Kidney capillary endothelial cell (primary cell): ENCODE data around the gene BLVRA.

Experiments
- DNase-seq: peaks from one replicate; pipeline ENCODE4 v3.0.0-alpha.2; 2018; ENCODE audit warnings: low spot score

The BLVRA gene

DNA sequence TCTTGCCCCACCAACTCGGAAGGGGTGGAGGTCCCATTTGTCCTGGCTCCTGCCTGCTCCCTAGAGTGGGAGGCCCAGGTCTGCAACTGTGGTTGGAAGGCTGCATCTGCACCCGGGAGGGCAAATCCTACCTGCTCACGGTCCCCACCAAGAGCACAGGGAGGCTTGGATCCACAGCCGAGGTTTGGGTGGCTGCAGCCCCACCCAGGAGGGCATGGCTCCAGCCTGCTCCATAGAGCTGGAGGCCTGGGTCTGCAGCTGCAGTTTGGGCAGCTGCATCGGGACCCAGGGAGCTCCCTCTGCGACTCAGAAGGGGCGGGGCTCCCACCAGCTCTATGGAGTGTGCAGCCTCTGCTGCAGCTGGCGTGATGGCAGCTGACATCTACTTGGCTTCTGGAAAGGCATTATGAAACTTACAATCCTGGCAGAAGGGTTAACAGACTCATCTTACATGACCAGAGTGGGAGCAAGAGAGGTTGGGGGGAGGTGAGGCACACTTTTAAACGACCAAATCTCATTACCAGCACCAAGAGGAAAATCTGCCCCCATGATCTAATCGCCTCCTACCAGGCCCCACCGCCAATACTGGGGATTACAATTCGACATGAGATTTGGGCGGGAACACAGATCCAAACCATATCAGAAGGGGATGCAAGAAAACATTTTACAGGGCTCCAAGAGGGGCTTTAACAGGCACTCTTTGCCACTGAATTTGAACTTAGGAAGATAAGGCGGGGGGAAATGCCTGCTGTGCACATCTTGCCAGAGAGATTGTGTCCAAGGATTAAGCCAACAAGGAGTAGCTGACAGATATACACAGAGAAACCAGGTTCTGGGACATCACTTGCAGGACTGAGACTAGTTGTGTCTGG, 8.2 kb upstream of the BLVRA start:
- no peak for DNase-seq

DNA sequence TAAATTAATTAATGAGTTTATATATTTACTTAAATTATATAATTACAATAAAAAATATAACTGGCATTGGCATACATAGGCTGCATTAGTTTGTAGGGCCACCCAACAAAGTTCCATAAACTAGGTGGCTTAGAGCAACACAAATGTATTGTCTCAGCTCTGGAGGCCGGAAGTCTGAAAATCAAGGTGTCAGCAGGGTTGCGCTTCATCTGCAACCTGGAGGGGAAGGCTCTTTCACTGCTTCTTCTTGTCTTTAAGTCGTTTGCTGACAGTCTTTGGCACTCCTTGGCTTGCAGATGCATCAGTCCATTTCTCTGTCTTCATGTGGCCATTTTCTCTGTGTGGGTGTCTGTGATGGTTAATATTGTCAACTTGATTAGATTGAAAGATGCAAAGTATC, 6.1 kb upstream of the BLVRA start:
- DNase-seq = no peak

DNA sequence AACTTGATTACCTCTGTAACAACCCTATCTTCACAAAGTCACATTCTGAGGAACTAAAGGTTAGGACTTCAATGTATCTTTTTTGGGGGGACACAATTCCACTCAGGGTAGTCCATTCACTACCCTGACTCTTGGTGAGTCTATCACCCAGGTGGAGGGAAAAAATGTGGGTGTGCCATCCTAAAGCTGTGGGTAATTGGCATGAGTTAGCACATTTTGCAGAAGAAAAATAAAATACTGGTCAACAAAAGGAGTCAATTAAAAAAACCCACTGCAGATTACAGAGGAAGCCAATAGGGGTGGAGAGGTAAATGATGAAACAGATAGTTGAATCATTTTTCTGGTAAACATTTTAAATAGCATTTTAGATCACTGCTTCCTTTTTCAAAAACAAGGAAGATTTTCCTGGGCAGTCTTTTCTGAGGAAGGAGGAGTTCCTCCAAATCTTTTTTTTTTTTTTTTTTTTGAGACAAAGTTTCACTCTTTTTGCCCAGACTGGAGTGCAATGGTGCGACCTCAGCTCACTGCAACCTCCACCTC, 5.1 kb upstream of the BLVRA start:
- no peak for DNase-seq

DNA sequence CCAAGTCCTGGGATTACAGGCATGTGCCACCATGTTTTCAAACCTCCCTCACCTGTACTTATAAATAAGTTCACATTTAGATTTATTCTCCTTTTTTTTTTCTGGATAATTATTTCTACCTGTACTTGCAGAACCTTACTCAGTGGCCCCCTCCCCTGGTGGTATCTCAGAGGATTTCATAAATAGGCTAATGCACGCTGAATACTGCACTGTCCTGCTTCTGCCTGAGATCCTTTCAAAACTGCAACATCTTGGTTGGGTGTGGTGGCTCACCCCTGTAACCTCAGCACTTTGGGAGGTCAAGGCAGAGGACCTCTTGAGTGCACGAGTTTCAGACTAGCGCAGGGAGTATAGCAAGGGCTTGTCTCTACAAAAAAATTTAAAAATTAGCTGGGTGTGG, 4.6 kb upstream of the BLVRA start:
- no peak for DNase-seq

DNA sequence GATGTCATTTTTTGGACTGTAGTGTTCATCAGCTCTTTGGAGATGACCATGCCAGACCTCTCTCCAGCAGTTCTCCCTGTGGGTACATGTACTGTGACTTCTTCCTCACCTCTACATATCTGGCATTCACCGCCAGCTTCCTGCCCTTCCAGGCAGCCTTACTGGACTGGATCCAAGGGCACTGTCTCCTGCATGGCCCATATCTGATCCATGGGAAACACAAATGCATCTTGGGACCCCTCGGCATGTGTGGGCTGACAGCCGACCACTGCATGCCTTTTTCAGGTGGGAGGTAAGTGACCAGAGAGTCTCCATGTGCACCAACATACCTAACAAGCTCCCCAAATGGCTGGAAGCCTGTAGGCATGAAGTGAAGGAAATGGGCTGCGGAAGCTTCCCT, 3.9 kb upstream of the BLVRA start:
- DNase-seq = no peak

DNA sequence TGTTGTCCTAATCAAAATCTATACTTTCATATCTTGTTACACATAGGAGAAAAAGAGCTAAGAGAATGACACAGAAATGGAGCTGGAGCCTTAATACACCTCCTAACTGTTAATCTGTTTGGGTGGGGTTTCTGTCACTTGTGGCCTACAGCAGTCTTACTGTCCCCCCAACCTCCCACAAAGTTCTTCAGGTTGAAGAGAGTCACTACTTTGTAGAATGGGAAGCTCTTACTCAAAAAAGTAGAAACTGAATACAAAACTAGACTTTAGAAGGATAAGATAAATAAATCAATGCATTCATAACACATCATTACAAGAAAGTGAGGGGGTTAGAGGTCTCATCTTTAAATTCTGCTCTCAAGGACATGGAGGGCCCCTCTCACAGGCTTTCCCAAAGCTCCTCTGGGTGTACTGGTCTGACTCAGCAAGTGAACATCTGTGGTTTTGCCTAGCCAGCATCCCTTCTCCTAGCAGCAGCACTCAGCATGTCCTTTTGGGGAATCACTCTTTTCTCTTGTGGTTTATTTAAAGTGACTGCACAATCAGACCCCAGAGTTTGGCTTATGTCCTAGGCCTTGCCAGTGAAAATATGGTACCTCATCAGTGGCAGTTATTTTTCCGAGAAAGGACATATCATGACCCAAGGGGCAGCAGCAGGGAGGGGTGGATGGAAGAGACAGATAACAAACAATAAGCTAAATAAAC, 2.0 kb upstream of the BLVRA start:
- DNase-seq = no peak

DNA sequence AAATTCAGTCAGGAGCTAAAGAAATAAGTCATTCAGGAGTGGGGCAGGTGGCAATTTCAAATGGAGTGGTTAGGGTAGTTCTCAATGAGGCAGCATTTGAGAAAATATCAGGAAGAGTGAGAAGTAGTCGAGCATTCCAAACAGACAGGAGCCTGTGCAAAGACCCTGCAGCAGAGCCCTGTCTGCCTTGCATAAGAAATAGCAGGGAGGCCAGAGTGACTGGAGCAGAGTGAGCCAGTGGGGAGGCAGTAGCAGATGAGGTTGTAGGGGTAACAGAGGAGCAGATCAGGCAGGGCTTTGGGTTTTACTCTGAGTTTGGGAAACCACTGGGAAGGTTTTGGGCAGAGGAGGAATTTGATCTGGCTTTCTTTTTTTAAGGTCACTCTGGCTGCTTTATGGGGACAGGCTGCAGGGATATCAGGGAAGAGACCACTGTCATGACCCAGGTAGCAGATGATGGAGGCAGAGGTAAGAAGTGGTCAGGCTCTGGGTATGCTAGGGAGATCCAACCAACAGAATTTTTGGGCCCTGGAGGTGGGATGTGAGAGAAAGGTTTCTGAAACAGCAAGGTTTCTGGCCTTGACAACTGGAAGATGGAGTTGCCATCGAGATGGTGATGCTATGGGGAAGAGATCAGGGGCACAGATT, 1.3 kb upstream of the BLVRA start:
- no peak for DNase-seq

DNA sequence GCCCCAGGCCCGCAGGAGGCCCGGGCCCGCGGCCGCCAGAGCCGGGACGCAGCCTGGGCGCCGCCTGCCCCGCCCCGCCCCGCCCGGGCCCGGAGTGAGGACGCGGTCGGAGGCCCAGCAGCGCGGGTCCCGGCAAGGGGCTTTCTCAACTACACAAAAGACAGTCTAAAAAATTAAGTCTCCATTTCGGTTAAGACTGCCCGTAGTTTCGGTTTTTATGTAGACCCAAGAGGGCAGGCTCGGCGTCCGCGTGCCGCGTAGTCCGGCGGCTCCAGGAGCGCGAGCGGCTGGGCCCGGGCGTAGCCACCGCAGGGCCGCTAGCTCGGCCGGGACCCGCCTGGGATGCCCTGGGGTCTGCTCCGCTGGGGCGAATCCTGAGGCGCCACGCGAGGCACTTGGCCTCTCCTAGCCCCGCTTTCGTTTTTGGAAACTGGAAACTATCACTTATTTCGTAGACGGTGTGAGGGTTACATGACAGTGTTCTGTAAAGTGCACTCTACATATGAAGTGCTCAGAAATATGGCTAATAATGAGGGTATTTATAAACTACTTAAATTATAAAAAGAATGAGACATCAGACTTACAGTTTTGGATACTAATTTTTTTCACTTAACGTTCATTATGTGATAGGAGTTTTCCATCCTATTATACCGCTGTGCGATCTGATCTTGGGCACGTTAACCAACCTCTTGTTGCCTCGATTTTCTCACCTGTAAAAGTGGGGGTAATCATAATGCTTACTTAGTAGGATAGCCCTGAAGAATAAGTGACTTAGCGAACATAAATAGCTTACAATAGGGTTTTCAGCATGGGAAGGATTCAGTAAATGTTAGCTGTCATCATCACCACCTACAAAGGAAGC, 573 bp downstream of the BLVRA start:
- DNase-seq = peak; percentile 44

DNA sequence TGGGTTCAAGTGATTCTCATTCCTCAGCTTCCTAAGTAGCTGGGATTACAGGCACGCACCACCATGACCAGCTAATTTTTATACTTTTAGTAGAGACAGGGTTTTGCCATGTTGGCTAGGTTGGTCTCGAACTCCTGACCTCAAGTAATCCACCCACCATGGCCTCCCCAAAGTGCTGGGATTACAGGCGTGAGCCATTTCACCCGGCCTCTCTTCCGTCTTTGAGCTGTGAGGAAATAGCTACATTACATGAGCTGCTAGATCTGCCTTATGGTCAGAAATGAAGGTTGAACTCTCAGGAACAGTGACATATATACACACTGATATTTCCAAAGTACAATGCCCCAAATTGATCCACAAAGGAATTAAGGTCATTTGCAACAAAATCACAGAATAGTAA, 2.4 kb downstream of the BLVRA start:
- no peak for DNase-seq

DNA sequence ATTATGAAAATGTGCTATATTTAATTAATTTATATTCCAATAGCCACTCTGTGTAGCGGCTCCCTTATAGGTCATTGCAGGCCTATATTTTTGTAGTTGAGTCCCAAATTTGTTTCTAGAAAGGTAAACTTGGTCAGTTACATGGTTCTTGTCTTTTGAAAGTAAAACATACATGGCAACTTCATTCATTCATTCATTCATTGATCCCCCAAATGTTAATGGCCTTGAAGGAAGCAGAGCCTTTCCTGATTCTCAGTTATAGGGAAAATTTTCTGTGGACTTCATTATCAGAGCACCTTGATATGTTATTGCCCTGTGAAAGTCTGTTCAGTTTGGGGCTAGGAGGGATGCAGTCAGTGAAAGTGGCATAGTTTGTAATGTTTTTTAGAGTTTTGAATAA, 2.9 kb downstream of the BLVRA start:
- no peak for DNase-seq

DNA sequence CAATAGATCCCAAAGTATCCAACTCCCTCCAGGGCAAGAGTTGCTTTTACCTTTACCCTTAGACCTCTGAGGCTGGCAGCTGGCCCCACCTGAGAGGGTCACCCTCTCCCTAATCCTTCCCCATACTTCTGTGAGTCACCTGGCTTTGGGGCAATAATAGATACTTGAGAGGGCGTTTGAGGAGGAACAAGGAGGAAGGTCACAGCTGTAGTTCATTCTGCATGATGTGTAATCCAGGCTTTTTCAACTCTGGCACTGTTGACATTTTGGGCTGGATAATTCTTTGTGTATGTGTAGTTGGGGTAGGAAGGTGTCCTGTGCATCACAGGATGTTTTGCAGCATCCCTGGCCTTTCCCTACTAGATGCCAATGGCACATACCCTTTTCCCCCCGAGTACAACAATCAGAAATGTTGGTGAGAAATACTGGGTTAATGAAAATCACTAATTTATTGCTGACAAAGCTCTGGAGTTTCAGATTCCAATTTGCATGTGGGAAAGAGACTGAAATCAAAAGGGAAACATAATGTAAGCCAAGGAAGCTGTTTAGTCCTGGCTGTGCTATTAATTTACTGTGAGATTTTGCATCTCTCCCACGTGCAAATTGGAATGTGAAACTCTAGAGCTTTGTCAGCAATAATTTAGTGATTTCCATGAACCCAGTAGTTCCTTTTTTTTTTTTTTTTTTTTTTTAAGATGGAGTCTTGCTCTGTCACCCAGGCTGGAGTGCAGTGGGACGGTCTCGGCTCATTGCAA, 3.6 kb downstream of the BLVRA start:
- no peak for DNase-seq

DNA sequence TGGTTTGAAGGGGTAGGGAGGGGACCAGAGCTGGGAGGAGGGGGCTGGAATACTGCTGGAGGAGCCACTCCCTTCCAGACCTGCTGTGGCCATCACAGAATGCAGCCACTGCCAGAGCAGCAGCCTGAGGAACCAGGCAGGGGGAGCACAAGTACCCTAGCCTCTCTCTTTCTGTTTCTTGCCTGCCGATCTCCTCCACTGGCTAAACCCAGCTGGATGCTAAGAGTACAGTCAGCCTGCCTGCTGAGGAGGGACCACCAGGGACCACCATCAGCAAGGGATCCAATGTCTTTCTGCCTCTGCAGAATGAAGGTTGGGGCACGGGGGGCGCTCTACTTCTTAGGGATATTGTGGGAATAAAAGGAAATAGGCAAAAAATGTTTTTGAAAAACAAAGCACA, 4.7 kb downstream of the BLVRA start:
- DNase-seq = no peak

DNA sequence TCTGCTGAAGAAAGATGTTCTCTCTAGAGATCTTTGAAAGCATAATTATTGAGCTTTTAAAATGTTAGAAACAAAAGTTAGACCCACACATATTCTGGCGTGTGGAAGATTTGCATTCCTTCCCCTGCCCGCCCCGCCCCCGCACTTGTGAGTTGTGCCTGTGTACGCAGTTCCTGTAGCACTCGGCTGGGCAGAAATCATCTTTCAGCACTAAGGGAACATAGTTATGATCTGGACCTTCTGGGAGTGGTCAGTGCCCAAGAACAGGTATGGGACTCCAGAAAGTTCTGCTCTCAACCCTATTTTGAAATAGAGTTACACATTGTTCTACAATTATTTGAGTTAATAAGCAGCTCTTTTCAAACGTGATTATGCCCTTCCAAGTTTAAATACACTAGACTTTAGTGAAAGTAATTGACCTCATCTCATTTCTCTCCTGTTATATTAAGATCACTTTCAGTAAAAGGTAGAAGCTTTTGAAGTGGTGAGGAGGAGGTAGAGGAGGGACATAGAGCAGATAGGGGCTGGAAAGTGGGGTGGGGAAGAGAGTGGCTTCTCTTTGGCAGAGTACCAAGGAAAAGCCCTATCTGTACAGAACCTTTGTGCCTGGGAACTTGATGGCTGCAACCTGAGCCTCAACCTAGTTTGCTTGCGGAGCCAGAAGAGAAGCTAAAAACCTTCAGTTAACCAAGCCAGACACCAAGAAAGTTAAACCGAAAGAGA, 5.7 kb downstream of the BLVRA start:
- DNase-seq = no peak

DNA sequence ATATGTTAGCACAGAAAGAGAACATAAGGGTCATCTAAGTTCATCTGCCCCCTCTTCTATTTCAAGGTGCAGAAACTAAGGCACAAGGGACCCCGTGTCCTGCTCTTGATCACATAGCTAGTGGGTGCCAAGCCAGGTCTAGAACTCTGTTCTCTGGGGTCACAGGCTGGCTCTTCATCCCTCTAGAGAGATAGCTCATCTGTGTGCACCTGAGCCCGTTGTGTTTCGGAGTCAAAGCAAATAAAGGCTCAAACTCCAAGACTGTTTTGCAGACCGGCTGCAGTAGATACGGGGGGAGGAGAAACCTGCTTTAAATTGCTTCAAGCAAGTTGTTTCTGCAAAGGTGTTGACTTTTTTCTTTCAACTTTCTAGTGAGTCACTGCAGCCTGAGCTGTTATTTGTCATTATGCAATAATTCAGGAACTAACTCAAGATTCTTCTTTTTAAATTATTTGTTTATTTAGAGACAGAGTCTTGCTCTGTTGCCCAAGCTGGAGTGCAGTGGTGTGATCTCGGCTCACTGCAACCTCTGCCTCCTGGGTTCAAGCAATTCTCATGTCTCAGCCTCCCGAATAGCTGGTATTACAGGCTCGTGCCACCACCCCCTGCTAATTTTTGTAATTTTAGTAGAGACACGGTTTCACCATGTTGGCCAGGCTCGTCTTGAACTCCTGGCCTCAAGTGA, 6.5 kb downstream of the BLVRA start:
- DNase-seq = no peak

DNA sequence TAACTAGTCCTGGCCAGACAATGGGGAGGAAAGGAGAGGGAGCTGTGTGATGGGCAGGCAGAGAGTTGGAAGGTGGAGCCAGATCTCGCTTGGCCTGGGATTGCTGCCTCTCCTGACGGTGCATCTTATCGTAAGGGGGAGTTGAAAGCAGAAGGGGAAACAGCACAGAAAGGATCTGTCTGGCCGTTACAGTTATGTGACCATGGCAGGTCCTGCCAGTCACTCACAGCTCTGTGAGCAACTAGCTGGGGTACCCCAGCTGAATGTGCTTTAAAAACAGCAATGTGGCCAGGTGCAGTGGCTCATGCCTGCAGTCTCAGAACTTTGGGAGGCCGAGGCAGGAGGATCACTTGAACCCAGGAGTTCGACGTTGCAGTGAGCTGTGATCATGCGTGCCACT, 8.1 kb downstream of the BLVRA start:
- no peak for DNase-seq

DNA sequence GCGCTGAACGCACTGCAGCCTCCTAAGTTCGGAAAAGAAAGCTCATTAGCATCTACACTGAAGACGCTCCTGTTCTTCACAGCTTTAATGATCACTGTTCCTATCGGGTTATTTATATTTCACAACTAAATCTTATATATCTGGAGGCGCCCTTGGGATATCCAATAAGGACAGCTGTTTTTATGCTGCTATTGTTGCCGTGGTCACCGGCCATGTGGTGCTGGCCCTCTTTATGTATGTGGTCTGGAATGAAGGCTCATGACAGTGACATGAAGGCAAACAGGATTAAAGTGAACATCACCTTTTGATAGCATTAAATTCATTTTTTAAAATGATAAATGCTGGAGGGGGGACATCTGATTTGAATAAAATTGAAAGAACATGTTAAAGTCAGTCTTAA, 8.8 kb downstream of the BLVRA start:
- DNase-seq = no peak

DNA sequence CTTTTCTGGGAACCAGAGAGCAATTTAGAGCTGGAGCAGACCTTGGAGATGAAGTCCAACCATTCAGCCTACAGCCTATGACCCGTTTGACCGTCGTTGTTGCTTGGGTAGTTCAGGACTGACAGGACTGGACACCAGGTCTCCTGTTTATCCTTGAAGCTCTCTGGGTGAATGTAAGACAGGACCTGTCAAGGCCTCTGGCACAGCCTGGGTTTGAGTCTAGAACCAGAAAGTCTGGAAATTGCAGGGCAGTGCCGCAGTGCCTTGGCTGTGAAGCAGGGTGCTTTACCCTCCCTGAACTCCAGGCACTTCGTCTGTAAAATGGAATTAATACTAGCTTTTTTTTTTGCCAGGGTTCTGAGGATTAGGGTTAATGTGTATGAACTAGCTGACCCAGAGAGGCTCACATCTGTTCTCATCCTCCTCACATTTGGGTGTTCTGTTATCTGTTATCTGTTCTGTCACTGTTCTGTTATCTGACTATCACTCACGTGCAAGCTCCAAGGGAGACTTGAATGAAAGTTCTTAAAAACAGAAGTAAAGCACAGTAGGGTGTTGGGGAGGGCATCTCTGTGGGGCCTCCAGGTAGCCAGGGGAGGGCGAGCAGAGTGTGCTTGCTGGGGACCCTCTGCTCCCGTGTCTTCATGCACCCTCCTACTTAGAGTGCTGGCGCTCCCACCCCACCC, 9.9 kb downstream of the BLVRA start:
- no peak for DNase-seq

DNA sequence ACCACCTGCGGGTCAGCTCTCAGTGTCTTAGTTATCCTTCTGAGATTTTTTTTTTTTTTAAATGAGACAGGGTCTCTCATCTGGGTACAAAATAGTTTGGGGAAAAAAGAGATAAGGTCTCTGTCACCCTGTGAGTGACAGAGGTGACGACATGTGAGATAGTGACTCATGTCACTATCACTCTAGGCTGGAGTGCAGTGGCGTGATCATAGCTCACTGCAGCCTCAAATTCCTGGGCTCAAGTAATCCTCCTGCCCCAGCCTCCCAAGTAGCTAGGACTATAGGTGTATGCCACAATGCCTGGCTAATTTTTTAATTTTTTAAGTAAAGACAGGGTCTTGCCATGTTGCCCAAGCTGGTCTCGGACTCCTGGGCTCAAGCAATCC, 10.4 kb downstream of the BLVRA start:
- DNase-seq = no peak

DNA sequence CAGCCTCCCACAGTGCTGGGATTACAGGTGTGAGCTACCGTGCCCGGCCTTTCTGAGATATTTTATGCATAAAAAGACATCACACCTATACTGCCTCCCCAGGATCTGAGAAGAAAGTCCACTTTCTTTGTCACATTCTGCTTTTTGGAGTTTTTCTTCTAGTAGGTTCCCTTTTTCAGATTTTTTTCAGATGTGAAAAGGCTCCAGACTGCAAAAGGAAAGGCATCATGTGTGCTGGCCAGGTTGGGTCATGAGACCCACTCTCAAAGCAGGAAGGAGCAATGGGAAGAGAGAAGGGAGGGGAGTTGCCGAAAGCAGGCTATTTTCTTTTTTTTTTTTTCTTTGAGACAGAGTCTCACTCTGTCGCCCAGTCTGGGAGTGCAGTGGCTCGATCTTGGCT, 10.8 kb downstream of the BLVRA start:
- DNase-seq = no peak
